Prostate gland (tissue), 2 donors: Measurements from ENCODE around the gene QSOX1.

ENCODE experiments used
- POLR2A ChIP-seq: fragments of 450-650 bp; IDR thresholded peaks from one replicate; pipeline ENCODE4 v1.6.1; 2016; ENCODE audit warnings: antibody characterized with exemption, mild to moderate bottlenecking
- POLR2AphosphoS5 ChIP-seq: sonication (generic); formaldehyde crosslinking; IDR thresholded peaks from one replicate; pipeline ENCODE4 v1.6.1; 2017; ENCODE audit warnings: antibody characterized with exemption
- TF ChIP-seq, protein P1 (sequence below), 4 experiments: fragments of 200-600 bp in 2 of 4; fragments of 450-650 bp in 2 of 4; sonication (generic) in 2 of 4; IDR thresholded peaks; 1 replicate in 3 of 4; 2 replicates in 1 of 4; pipeline ENCODE4 v1.5.1; 2016 to 2019; ENCODE audit warnings: antibody characterized with exemption in 4 of 4, mild to moderate bottlenecking in 2 of 4, moderate library complexity in 2 of 4

DNA sequence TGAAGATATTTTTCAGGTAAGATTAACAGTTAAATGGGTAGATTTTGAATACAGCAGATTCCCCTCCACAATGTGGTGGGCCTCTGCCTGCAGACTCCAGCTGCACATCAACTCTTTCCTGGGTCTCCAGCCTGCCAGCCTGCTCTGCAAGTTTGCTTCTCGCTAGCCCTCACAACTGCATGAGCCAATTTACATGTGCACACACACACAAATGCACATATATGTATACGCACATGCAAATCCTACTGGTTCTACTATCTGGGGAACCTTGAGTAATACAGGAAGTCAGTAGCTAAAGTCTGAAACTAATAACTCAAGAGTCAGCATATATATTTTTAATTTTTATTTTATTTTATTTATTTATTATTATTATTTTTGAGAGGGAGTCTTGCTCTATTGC is 34.8 kb upstream of the QSOX1 start:
- TF ChIP-seq, protein P1, sequence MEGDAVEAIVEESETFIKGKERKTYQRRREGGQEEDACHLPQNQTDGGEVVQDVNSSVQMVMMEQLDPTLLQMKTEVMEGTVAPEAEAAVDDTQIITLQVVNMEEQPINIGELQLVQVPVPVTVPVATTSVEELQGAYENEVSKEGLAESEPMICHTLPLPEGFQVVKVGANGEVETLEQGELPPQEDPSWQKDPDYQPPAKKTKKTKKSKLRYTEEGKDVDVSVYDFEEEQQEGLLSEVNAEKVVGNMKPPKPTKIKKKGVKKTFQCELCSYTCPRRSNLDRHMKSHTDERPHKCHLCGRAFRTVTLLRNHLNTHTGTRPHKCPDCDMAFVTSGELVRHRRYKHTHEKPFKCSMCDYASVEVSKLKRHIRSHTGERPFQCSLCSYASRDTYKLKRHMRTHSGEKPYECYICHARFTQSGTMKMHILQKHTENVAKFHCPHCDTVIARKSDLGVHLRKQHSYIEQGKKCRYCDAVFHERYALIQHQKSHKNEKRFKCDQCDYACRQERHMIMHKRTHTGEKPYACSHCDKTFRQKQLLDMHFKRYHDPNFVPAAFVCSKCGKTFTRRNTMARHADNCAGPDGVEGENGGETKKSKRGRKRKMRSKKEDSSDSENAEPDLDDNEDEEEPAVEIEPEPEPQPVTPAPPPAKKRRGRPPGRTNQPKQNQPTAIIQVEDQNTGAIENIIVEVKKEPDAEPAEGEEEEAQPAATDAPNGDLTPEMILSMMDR (IDR thresholded peaks at IDR 0.05), result no peak
- TF ChIP-seq POLR2A (no peak), POLR2AphosphoS5 (no peak)
